ENCODE data around the gene TIMM44. TPM values are rescaled to one million over a fixed set of nuclear protein-coding genes. Genes with fewer than 3 reads are reported as not detected.

Gene TIMM44
- total and polyA plus RNA-seq, 2 of the 8 experiments (the other 6 are each of a cell fraction or from before 2014, with no cell fraction given): 131 to 150 TPM

DNA sequence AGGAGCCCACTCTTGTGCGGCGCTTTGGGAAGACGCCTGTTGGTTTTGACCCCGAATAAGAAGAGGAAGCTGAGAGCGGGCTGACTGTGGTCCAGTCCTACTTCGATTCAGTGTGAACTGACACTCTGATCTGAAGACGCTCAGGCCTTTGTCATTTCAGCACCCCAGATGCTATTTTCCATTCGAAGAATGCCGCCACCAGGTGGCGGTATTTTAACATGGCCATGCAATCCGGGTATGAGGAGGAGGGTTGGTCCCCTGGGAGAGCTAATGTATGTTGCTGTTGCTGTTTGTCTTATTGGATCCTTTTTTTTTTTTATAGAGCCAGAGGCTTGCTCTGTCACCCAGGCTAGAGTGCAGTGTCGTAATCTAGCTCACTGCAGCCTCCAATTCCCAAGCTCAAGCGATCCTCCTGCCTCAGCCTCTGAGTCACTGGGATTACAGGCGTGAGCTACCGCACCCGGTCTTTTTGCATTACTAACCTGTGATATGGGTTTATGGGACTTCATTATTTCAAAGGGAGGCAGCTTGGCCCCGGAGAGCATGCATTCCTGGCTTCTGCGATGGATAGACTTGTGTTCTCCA is 803 bp upstream of the TIMM44 start:
- Histone ChIP-seq H3K14ac (ENCODE audit: insufficient read length) (no peak overlapping the region), H3K56ac (replicated peaks; ENCODE audit: insufficient read length, low read depth, low read length) (peak overlapping the region; percentile 62), H3K9ac (replicated peaks in 1 of 4; ENCODE audit: extremely low read depth in 1 of 4, low read depth in 3 of 4, low read length in 3 of 4) (peak overlapping the region; percentile 77 to 95 (median 91)), H3K36me3 (ENCODE audit: control insufficient read depth in 2 of 4, insufficient read depth in 4 of 4, low read length in 3 of 4) (peaks cover 0 to 19% (median 7%) of the 10 kb centered on the region in 4 experiments; a peak in 6 of 8 replicates), H3K27me3 (replicated peaks in 1 of 4; ENCODE audit: control insufficient read depth in 3 of 4, extremely low read depth in 1 of 4, insufficient read depth in 3 of 4, low read length in 3 of 4) (no peaks in the 10 kb centered on the region), H4K20me1 (replicated peaks in 1 of 2; ENCODE audit: control insufficient read depth in 1 of 2, insufficient read depth in 2 of 2, low read length in 2 of 2) (peaks cover 2 to 3% of the 10 kb centered on the region in 2 experiments), H3K23ac (ENCODE audit: insufficient read length) (no peak overlapping the region), H3K23me2 (ENCODE audit: low read depth, low read length) (peaks cover 3% of the 10 kb centered on the region; the same call in 1 of the 2 replicates), H4K91ac (replicated peaks; ENCODE audit: insufficient read length, low read length) (no peak overlapping the region), H2BK15ac (ENCODE audit: low read length) (no peak overlapping the region), H3K79me1 (ENCODE audit: low read depth, low read length) (peaks cover 8% of the 10 kb centered on the region), H2BK12ac (ENCODE audit: low read depth, low read length) (no peak overlapping the region; the same call in 1 of the 2 replicates), H3K9me3 (ENCODE audit: insufficient read depth in 2 of 2, low read depth in 1 of 2, low read length in 1 of 2) (no peaks in the 10 kb centered on the region), H3K4me1 (replicated peaks in 1 of 4; ENCODE audit: control insufficient read depth in 3 of 4, insufficient read depth in 4 of 4, low read length in 3 of 4) (peaks cover 0 to 3% (median 0%) of the 10 kb centered on the region in 4 experiments; a peak in 1 of 7 replicates), H2BK120ac (replicated peaks; ENCODE audit: low read depth, low read length) (no peak overlapping the region), H3K18ac (ENCODE audit: extremely low read depth, low read length) (peak overlapping the region; percentile 64; the same call in 1 of the 2 replicates), H3K27ac (ENCODE audit: low read depth, low read length) (peak overlapping the region; percentile 91), H3K4ac (replicated peaks; ENCODE audit: insufficient read length, low read depth, low read length) (no peak overlapping the region), H4K5ac (ENCODE audit: insufficient read length, low read depth, low read length) (no peak overlapping the region), H3K4me2 (ENCODE audit: insufficient read depth in 1 of 2, low read depth in 2 of 2, low read length in 2 of 2) (peak overlapping the region; percentile 74 to 83), H4K8ac (ENCODE audit: extremely low read depth, insufficient read depth, low read length) (peak overlapping the region; percentile 88; the same call in 1 of the 2 replicates), H2BK5ac (ENCODE audit: low read depth, low read length) (peak overlapping the region; percentile 67; the same call in 1 of the 2 replicates), H2AFZ (ENCODE audit: low read length) (0 out of 2 replicates have a peak overlapping the region, but pooled peaks have one; percentile 0), H3K4me3 (ENCODE audit: extremely low read depth in 1 of 4, insufficient read depth in 2 of 4, low read depth in 3 of 4, low read length in 4 of 4) (peak overlapping the region; percentile 74 to 99 (median 84)), H2AK5ac (ENCODE audit: low read depth, low read length) (peak overlapping the region; percentile 30; the same call in 1 of the 2 replicates), H3K79me2 (ENCODE audit: control insufficient read depth in 1 of 2, insufficient read depth in 2 of 2, low read length in 2 of 2) (peaks cover 5 to 26% of the 10 kb centered on the region in 2 experiments; a peak in 3 of 4 replicates), H2BK20ac (ENCODE audit: low read length) (0 out of 2 replicates have a peak overlapping the region, but pooled peaks have one; percentile 32)
- ChIA-PET POLR2A (ENCODE audit: partially characterized antibody) (interaction anchor here (0.6 to 13.5 kb wide), 43 partner anchors 8 to 1732 kb away, joined by 3 to 205 read pairs (median 4); partner anchors contain the start of genes CTXN1, ELAVL1, FBN3 and SNAPC2), CTCF (ENCODE audit: partially characterized antibody) (interaction anchor here (0.6 to 3.8 kb wide), 39 partner anchors 8 to 445 kb away, joined by 3 to 36 read pairs (median 5); no protein-coding TSS in a partner anchor)
- DNase-seq (ENCODE audit: low read depth in 1 of 2, low spot score in 2 of 2): peak; percentile 63 to 90
- peak; percentile 86 for FAIRE-seq
- WGBS, 2 experiments (ENCODE audit: extremely low coverage in 1 of 2, insufficient coverage in 1 of 2, insufficient read length in 1 of 2, insufficient replicate concordance in 2 of 2, low coverage in 1 of 2, low lambda C conversion rate in 2 of 2, missing lambda C conversion rate in 1 of 2): 26% methylated on average over 18 of the region's 18 CpGs; no CpG with 5 or more reads in 1 of the 2 experiments
- TF ChIP-seq POU5F1 (IDR thresholded peaks at IDR 0.05; ENCODE audit: low read depth, low read length) (no peak), SP1 (IDR thresholded peaks at IDR 0.05; ENCODE audit: low read depth, low read length) (no peak), SAP30 (IDR thresholded peaks at IDR 0.05; ENCODE audit: insufficient read depth, insufficient replicate concordance, low read length) (peak; percentile 0), ASH2L (IDR thresholded peaks at IDR 0.05; ENCODE audit: low read length) (no peak), SIN3A (conservative IDR thresholded peaks at IDR 0.05 in 1 of 2, IDR thresholded peaks at IDR 0.05 in 1 of 2; ENCODE audit: low read depth in 1 of 2, low read length in 2 of 2) (peak; percentile 74 to 91; a peak in 3 of 4 replicates), KDM1A (IDR thresholded peaks at IDR 0.05; ENCODE audit: borderline replicate concordance, low read length) (peak; percentile 84), RAD21 (IDR thresholded peaks at IDR 0.05 in 1 of 2, conservative IDR thresholded peaks at IDR 0.05 in 1 of 2; ENCODE audit: low read depth in 2 of 2, low read length in 2 of 2) (peak; percentile 48 to 72)
- TF ChIP-seq, protein P1, sequence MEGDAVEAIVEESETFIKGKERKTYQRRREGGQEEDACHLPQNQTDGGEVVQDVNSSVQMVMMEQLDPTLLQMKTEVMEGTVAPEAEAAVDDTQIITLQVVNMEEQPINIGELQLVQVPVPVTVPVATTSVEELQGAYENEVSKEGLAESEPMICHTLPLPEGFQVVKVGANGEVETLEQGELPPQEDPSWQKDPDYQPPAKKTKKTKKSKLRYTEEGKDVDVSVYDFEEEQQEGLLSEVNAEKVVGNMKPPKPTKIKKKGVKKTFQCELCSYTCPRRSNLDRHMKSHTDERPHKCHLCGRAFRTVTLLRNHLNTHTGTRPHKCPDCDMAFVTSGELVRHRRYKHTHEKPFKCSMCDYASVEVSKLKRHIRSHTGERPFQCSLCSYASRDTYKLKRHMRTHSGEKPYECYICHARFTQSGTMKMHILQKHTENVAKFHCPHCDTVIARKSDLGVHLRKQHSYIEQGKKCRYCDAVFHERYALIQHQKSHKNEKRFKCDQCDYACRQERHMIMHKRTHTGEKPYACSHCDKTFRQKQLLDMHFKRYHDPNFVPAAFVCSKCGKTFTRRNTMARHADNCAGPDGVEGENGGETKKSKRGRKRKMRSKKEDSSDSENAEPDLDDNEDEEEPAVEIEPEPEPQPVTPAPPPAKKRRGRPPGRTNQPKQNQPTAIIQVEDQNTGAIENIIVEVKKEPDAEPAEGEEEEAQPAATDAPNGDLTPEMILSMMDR (IDR thresholded peaks at IDR 0.05; ENCODE audit: control extremely low read depth in 1 of 3, insufficient read depth in 1 of 3, low read depth in 1 of 3, low read length in 3 of 3): peak; percentile 53 to 75 (median 71)
